Measurements from ENCODE around the gene OCIAD2.
"Not testable (repeated sequence)": the region's sequence is repeated elsewhere in the genome, so short reads cannot be mapped to it uniquely, and the experiment has no call there.

DNA sequence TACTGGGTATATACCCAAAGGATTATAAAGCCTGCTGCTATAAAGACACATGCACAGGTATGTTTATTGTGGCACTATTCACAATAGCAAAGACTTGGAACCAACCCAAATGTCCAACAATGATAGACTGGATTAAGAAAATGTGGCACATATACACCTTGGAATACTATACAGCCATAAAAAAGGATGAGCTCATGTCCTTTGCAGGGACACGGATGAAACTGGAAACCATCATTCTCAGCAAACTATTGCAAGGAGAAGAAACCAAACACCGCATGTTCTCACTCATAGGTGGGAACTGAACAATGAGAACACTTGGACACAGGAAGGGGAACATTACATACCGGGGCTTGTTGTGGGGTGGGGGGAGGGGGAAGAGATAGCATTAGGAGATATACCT lies 16.8 kb downstream of the OCIAD2 start:
- not testable (repeated sequence) for TF ChIP-seq EZH2 (IDR thresholded peaks at IDR 0.05; ENCODE audit: low read length, unreplicated experiment); CTCF (conservative IDR thresholded peaks at IDR 0.05; ENCODE audit: low read depth, low read length); EZH2phosphoT487 (IDR thresholded peaks at IDR 0.05; ENCODE audit: borderline replicate concordance, low read length)
